Neural crest cell (in vitro differentiated cells): ENCODE data around the gene TTC9. TPM values are rescaled to one million over a fixed set of nuclear protein-coding genes. Genes with fewer than 3 reads are reported as not detected.
A peak's percentile ranks its signal among the peaks of the same experiment; 100 is the strongest.

ENCODE experiments used
- DNase-seq: peaks from one replicate; pipeline ENCODE4 v3.0.0; 2021; ENCODE audit warnings: low read depth, mixed read lengths, low spot score
- H3K27ac Mint-ChIP-seq: one replicate; pipeline ENCODE4 v1.8.0; 2021; ENCODE audit warnings: mild to moderate bottlenecking, mixed read lengths; ENCODE audit not compliant: unreplicated experiment
- H3K27me3 Mint-ChIP-seq: 2 replicates; pipeline ENCODE4 v1.8.0; 2021; ENCODE audit warnings: low read depth, mild to moderate bottlenecking, mixed read lengths
- H3K36me3 Mint-ChIP-seq: 2 replicates; pipeline ENCODE4 v1.8.0; 2021; ENCODE audit warnings: low read depth, mild to moderate bottlenecking, mixed read lengths
- H3K4me1 Mint-ChIP-seq: 2 replicates; pipeline ENCODE4 v1.8.0; 2021; ENCODE audit warnings: mixed read lengths
- H3K4me3 Mint-ChIP-seq: one replicate; pipeline ENCODE4 v1.8.0; 2021; ENCODE audit warnings: mild to moderate bottlenecking, mixed read lengths
- H3K9me3 Mint-ChIP-seq: 2 replicates; pipeline ENCODE4 v1.8.0; 2021; ENCODE audit warnings: mixed read lengths
- total RNA-seq: library from RNA; stranded (reverse); gene quantifications from 2 replicates; pipeline ENCODE4 v1.2.1, GENCODE V29; 2021
- TF ChIP-seq, protein P1 (sequence below): fragments of 200-600 bp; sonication (generic); conservative IDR thresholded peaks from 2 replicates; pipeline ENCODE4 v1.5.0; 2021; ENCODE audit warnings: antibody characterized with exemption, mild to moderate bottlenecking

Gene TTC9
- total RNA-seq, 1 donor from 2014 or later: 4.2 TPM

DNA sequence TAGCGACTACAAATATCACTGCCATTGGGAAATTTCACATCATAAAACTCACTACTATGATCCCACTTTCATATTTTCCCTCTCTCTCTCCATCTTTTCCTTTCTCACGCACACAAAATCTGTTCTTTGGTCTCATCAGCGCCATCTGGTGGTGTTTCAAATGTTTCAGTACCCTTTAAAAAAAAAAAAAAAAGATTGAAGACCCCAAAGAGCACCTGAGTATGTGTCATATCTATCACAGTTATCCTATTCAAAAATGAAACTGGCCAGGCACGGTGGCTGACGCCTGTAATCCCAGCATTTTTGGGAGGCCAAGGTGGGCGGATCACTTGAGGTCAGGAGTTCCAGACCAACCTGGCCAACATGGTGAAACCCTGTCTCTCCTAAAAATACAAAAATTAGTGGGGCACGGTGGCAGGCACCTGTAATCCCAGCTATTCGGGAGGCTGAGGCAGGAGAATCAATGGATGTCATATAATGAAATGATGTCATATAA is 72.4 kb downstream of the TTC9 start:
- no peaks in the 10 kb centered on the region for H3K36me3 Mint-ChIP-seq

GRCh38 chr14:70716483-70716882 is 74.8 kb downstream of the TTC9 start:
- Mint-ChIP-seq H3K27ac (no peak overlapping the region), H3K27me3 (peaks cover 15% of the 10 kb centered on the region), H3K4me1 (peaks cover 5% of the 10 kb centered on the region), H3K4me3 (no peak overlapping the region), H3K9me3 (no peaks in the 10 kb centered on the region), H3K36me3 (no peaks in the 10 kb centered on the region)
- TF ChIP-seq, protein P1, sequence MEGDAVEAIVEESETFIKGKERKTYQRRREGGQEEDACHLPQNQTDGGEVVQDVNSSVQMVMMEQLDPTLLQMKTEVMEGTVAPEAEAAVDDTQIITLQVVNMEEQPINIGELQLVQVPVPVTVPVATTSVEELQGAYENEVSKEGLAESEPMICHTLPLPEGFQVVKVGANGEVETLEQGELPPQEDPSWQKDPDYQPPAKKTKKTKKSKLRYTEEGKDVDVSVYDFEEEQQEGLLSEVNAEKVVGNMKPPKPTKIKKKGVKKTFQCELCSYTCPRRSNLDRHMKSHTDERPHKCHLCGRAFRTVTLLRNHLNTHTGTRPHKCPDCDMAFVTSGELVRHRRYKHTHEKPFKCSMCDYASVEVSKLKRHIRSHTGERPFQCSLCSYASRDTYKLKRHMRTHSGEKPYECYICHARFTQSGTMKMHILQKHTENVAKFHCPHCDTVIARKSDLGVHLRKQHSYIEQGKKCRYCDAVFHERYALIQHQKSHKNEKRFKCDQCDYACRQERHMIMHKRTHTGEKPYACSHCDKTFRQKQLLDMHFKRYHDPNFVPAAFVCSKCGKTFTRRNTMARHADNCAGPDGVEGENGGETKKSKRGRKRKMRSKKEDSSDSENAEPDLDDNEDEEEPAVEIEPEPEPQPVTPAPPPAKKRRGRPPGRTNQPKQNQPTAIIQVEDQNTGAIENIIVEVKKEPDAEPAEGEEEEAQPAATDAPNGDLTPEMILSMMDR: no peak
- DNase-seq: no peak

More for the DNA sequence above, 72.4 kb downstream of the TTC9 start:
- no peak overlapping the region for H3K4me3 Mint-ChIP-seq
- TF ChIP-seq, protein P1: peak; percentile 84
- peak; percentile 67 for DNase-seq
- peaks cover 5% of the 10 kb centered on the region for H3K4me1 Mint-ChIP-seq
- H3K27ac Mint-ChIP-seq: no peak overlapping the region
- peaks cover 18% of the 10 kb centered on the region for H3K27me3 Mint-ChIP-seq
- H3K9me3 Mint-ChIP-seq: no peaks in the 10 kb centered on the region

GRCh38 chr14:70716958-70717357 is 75.2 kb downstream of the TTC9 start:
- DNase-seq: no peak
- Mint-ChIP-seq H3K27ac (no peak overlapping the region), H3K9me3 (no peaks in the 10 kb centered on the region), H3K36me3 (no peaks in the 10 kb centered on the region), H3K4me3 (no peak overlapping the region), H3K4me1 (peaks cover 5% of the 10 kb centered on the region), H3K27me3 (peaks cover 15% of the 10 kb centered on the region)
- TF ChIP-seq, protein P1: no peak

GRCh38 chr14:70718383-70719118 is 76.8 kb downstream of the TTC9 start:
- Mint-ChIP-seq H3K4me3 (no peak overlapping the region), H3K4me1 (peaks cover 5% of the 10 kb centered on the region), H3K36me3 (no peaks in the 10 kb centered on the region), H3K27ac (no peak overlapping the region), H3K9me3 (no peaks in the 10 kb centered on the region), H3K27me3 (peaks cover 15% of the 10 kb centered on the region)
- TF ChIP-seq, protein P1: no peak
- DNase-seq: no peak

- no peak for DNase-seq
- Mint-ChIP-seq H3K36me3 (no peaks in the 10 kb centered on the region), H3K27ac (peak overlapping the region; percentile 47), H3K4me1 (no peaks in the 10 kb centered on the region), H3K9me3 (no peaks in the 10 kb centered on the region), H3K27me3 (peaks cover 4% of the 10 kb centered on the region), H3K4me3 (no peak overlapping the region)
- TF ChIP-seq, protein P1: no peak
Measured at GRCh38 chr14:70721542-70721941, 79.8 kb downstream of the TTC9 start.
